Nephron progenitor cell (in vitro differentiated cells): ENCODE results near the gene SPOP.

Experiments used
- DNase-seq: peaks from one replicate; pipeline ENCODE4 v3.0.0; 2021
- H3K27ac Mint-ChIP-seq: 2 replicates; pipeline ENCODE4 v1.8.0; 2021; ENCODE audit warnings: mild to moderate bottlenecking, moderate library complexity, mixed read lengths
- H3K27me3 Mint-ChIP-seq: 2 replicates; pipeline ENCODE4 v1.8.0; 2021; ENCODE audit warnings: mild to moderate bottlenecking, low read depth, mixed read lengths; ENCODE audit not compliant: poor library complexity
- H3K36me3 Mint-ChIP-seq: 2 replicates; pipeline ENCODE4 v1.8.0; 2021; ENCODE audit warnings: low read depth, mixed read lengths
- H3K4me1 Mint-ChIP-seq: 2 replicates; pipeline ENCODE4 v1.8.0; 2021; ENCODE audit warnings: mixed read lengths
- H3K4me3 Mint-ChIP-seq: 2 replicates; pipeline ENCODE4 v1.8.0; 2021; ENCODE audit warnings: mild to moderate bottlenecking, moderate library complexity, mixed read lengths
- H3K9me3 Mint-ChIP-seq: 2 replicates; pipeline ENCODE4 v1.8.0; 2021; ENCODE audit warnings: mild to moderate bottlenecking, moderate library complexity, mixed read lengths
- TF ChIP-seq, protein P1 (sequence below): fragments of 200-600 bp; sonication (generic); IDR thresholded peaks from 2 replicates; pipeline ENCODE4 v1.5.0; 2021; ENCODE audit warnings: antibody characterized with exemption

The SPOP gene

DNA sequence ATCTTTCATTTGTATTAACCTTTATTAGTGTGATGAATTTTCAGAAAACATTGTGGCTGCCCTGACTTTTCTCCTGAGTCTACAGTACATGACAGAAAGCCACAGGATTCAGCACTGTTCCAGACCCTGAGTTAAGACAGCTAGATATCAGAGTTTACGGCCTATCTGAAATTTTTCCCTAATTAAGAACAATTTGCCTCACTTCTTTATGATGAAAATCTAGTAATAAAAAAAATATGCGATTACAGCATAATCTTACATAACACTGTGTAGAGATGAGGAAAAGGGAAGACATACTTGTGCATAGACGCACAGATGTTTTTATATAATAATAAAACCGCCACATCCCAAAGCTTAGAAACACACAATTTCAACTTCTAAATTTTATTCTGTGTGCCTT, 7.3 kb downstream of the SPOP start:
- TF ChIP-seq, protein P1, sequence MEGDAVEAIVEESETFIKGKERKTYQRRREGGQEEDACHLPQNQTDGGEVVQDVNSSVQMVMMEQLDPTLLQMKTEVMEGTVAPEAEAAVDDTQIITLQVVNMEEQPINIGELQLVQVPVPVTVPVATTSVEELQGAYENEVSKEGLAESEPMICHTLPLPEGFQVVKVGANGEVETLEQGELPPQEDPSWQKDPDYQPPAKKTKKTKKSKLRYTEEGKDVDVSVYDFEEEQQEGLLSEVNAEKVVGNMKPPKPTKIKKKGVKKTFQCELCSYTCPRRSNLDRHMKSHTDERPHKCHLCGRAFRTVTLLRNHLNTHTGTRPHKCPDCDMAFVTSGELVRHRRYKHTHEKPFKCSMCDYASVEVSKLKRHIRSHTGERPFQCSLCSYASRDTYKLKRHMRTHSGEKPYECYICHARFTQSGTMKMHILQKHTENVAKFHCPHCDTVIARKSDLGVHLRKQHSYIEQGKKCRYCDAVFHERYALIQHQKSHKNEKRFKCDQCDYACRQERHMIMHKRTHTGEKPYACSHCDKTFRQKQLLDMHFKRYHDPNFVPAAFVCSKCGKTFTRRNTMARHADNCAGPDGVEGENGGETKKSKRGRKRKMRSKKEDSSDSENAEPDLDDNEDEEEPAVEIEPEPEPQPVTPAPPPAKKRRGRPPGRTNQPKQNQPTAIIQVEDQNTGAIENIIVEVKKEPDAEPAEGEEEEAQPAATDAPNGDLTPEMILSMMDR = no peak
- no peak overlapping the region for H3K27ac Mint-ChIP-seq
- peaks cover 55% of the 10 kb centered on the region for H3K36me3 Mint-ChIP-seq
- peaks cover 16% of the 10 kb centered on the region for H3K4me1 Mint-ChIP-seq
- no peaks in the 10 kb centered on the region for H3K27me3 Mint-ChIP-seq
- no peak for DNase-seq
- H3K4me3 Mint-ChIP-seq = no peak overlapping the region
- peaks cover 4% of the 10 kb centered on the region for H3K9me3 Mint-ChIP-seq

DNA sequence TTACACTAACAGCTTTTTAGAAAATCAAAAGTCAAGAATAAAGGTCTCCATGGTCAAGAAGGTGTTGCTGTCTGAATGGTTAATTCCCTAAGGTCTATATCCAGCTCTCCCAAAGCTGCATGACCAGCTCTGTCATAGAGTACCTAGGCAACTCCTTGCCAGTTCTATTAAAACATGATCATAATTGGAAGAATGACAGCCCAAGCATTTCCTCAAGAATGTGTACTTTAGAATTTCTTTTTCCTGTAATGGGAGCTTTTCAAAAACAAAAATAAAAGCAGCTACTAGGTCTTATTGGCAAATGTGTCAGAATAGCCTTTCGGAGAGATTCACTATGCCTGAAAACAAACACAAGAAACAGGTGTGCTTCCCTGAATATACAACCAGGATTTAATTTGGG, 7.9 kb downstream of the SPOP start:
- Mint-ChIP-seq H3K27ac (no peak overlapping the region), H3K4me3 (no peak overlapping the region), H3K9me3 (peaks cover 5% of the 10 kb centered on the region), H3K36me3 (peaks cover 57% of the 10 kb centered on the region), H3K4me1 (peaks cover 10% of the 10 kb centered on the region), H3K27me3 (no peaks in the 10 kb centered on the region)
- DNase-seq = no peak
- TF ChIP-seq, protein P1 = no peak

GRCh38 chr17:49667854-49668253, 10.0 kb downstream of the SPOP start:
- Mint-ChIP-seq H3K9me3 (peaks cover 14% of the 10 kb centered on the region), H3K27me3 (no peaks in the 10 kb centered on the region), H3K27ac (no peak overlapping the region), H3K4me3 (no peak overlapping the region), H3K4me1 (no peaks in the 10 kb centered on the region), H3K36me3 (peaks cover 58% of the 10 kb centered on the region)
- TF ChIP-seq, protein P1 = no peak
- DNase-seq = no peak

GRCh38 chr17:49664706-49665211, 13.1 kb downstream of the SPOP start:
- no peaks in the 10 kb centered on the region for H3K27me3 Mint-ChIP-seq
- H3K9me3 Mint-ChIP-seq = peaks cover 17% of the 10 kb centered on the region
- TF ChIP-seq, protein P1 = no peak
- H3K4me1 Mint-ChIP-seq = no peaks in the 10 kb centered on the region
- H3K27ac Mint-ChIP-seq = no peak overlapping the region
- H3K36me3 Mint-ChIP-seq = peaks cover 72% of the 10 kb centered on the region
- no peak overlapping the region for H3K4me3 Mint-ChIP-seq
- no peak for DNase-seq

- Mint-ChIP-seq H3K36me3 (peaks cover 64% of the 10 kb centered on the region), H3K4me3 (no peak overlapping the region)
- TF ChIP-seq, protein P1 = no peak
Measured at GRCh38 chr17:49659661-49660382, 18.1 kb downstream of the SPOP start.

GRCh38 chr17:49656247-49656646, 21.6 kb downstream of the SPOP start:
- TF ChIP-seq, protein P1 = no peak
- H3K27me3 Mint-ChIP-seq = no peaks in the 10 kb centered on the region
- H3K36me3 Mint-ChIP-seq = peaks cover 37% of the 10 kb centered on the region
- no peak overlapping the region for H3K27ac Mint-ChIP-seq
- DNase-seq = no peak
- H3K4me3 Mint-ChIP-seq = no peak overlapping the region
- no peaks in the 10 kb centered on the region for H3K4me1 Mint-ChIP-seq
- H3K9me3 Mint-ChIP-seq = no peaks in the 10 kb centered on the region

More at GRCh38 chr17:49659661-49660382, 18.1 kb downstream of the SPOP start:
- no peaks in the 10 kb centered on the region for H3K27me3 Mint-ChIP-seq
- H3K27ac Mint-ChIP-seq = no peak overlapping the region
- H3K4me1 Mint-ChIP-seq = no peaks in the 10 kb centered on the region
- peaks cover 11% of the 10 kb centered on the region for H3K9me3 Mint-ChIP-seq
- no peak for DNase-seq
